Chondrocyte (in vitro differentiated cells): ENCODE data around the gene HERC3. TPM values are rescaled to one million over a fixed set of nuclear protein-coding genes. Genes with fewer than 3 reads are reported as not detected.

Experiments used
- DNase-seq: peaks from one replicate; pipeline ENCODE4 v3.0.0; 2021; ENCODE audit warnings: mixed read lengths, low spot score
- H3K27ac Mint-ChIP-seq: one replicate; pipeline ENCODE4 v1.8.0; 2021; ENCODE audit warnings: mild to moderate bottlenecking, moderate library complexity, mixed read lengths; ENCODE audit not compliant: unreplicated experiment
- H3K27me3 Mint-ChIP-seq: 2 replicates; pipeline ENCODE4 v1.8.0; 2021; ENCODE audit warnings: low read depth, mixed read lengths
- H3K36me3 Mint-ChIP-seq: 2 replicates; pipeline ENCODE4 v1.8.0; 2021; ENCODE audit warnings: low read depth, mixed read lengths
- H3K4me1 Mint-ChIP-seq: 2 replicates; pipeline ENCODE4 v1.8.0; 2021; ENCODE audit warnings: low read depth, mild to moderate bottlenecking, mixed read lengths
- H3K4me3 Mint-ChIP-seq: one replicate; pipeline ENCODE4 v1.8.0; 2021; ENCODE audit warnings: mild to moderate bottlenecking, moderate library complexity, mixed read lengths; ENCODE audit not compliant: unreplicated experiment
- H3K9me3 Mint-ChIP-seq: 2 replicates; pipeline ENCODE4 v1.8.0; 2021; ENCODE audit warnings: low read depth, mixed read lengths
- CTCF ChIP-seq: fragments of 200-600 bp; sonication (generic); IDR thresholded peaks from 2 replicates; pipeline ENCODE4 v1.5.0; 2021; ENCODE audit warnings: antibody characterized with exemption, mild to moderate bottlenecking, moderate library complexity
- total RNA-seq: library from RNA; stranded (reverse); gene quantifications from 3 replicates; pipeline ENCODE4 v1.2.1, GENCODE V29; 2021

Gene HERC3
- total RNA-seq, 1 donor from 2014 or later, result 16.7 TPM

- Mint-ChIP-seq H3K36me3 (peaks cover 6% of the 10 kb centered on the region), H3K27me3 (no peaks in the 10 kb centered on the region), H3K4me3 (no peak overlapping the region), H3K4me1 (peaks cover 38% of the 10 kb centered on the region), H3K9me3 (no peaks in the 10 kb centered on the region), H3K27ac (no peak overlapping the region)
- no peak for DNase-seq
- no peak for TF ChIP-seq CTCF
These were observed 67.6 kb downstream of the HERC3 start for GRCh38 chr4:88659890-88660208.

- peak overlapping the region; percentile 67 for H3K27ac Mint-ChIP-seq
- H3K4me1 Mint-ChIP-seq, result peaks cover 38% of the 10 kb centered on the region
- no peak for TF ChIP-seq CTCF
- no peaks in the 10 kb centered on the region for H3K9me3 Mint-ChIP-seq
- no peaks in the 10 kb centered on the region for H3K27me3 Mint-ChIP-seq
- H3K4me3 Mint-ChIP-seq, result no peak overlapping the region
- H3K36me3 Mint-ChIP-seq, result peaks cover 2% of the 10 kb centered on the region
- DNase-seq, result no peak
These were observed 68.4 kb downstream of the HERC3 start for GRCh38 chr4:88660446-88661294.

- Mint-ChIP-seq H3K36me3 (no peaks in the 10 kb centered on the region), H3K27me3 (no peaks in the 10 kb centered on the region), H3K4me3 (peak overlapping the region; percentile 5), H3K4me1 (peaks cover 38% of the 10 kb centered on the region), H3K9me3 (no peaks in the 10 kb centered on the region), H3K27ac (peak overlapping the region; percentile 98)
- no peak for TF ChIP-seq CTCF
- DNase-seq, result no peak
These were observed 69.5 kb downstream of the HERC3 start for GRCh38 chr4:88661739-88662138.

GRCh38 chr4:88672987-88673386, 80.7 kb downstream of the HERC3 start:
- peaks cover 3% of the 10 kb centered on the region for H3K4me1 Mint-ChIP-seq
- H3K9me3 Mint-ChIP-seq, result no peaks in the 10 kb centered on the region
- H3K27ac Mint-ChIP-seq, result no peak overlapping the region
- peaks cover 11% of the 10 kb centered on the region for H3K36me3 Mint-ChIP-seq
- peak; percentile 81 for TF ChIP-seq CTCF
- no peaks in the 10 kb centered on the region for H3K27me3 Mint-ChIP-seq
- H3K4me3 Mint-ChIP-seq, result no peak overlapping the region
- no peak for DNase-seq

- H3K4me1 Mint-ChIP-seq, result no peaks in the 10 kb centered on the region
- H3K27ac Mint-ChIP-seq, result no peak overlapping the region
- peaks cover 11% of the 10 kb centered on the region for H3K36me3 Mint-ChIP-seq
- H3K4me3 Mint-ChIP-seq, result no peak overlapping the region
- no peak for TF ChIP-seq CTCF
- H3K27me3 Mint-ChIP-seq, result no peaks in the 10 kb centered on the region
- DNase-seq, result no peak
- no peaks in the 10 kb centered on the region for H3K9me3 Mint-ChIP-seq
These were observed 81.6 kb downstream of the HERC3 start for GRCh38 chr4:88673886-88674285.
